ENCODE results near the gene TTC7B. TPM values are rescaled to one million over a fixed set of nuclear protein-coding genes. Genes with fewer than 3 reads are reported as not detected.

The TTC7B gene
- total RNA-seq, 4 donors from 2014 or later: 14.3 to 48.9 (median 32.5) TPM

- Histone ChIP-seq H3K27me3 (no peaks in the 10 kb centered on the region), H3K36me3 (peaks cover 12% of the 10 kb centered on the region), H3K4me3 (no peak overlapping the region), H3K4me1 (no peaks in the 10 kb centered on the region), H3K27ac (no peak overlapping the region), H3K9me3 (no peaks in the 10 kb centered on the region)
- DNase-seq (ENCODE audit: low spot score in 2 of 2): no peak
- WGBS: 88% methylated on average over 23 of the region's 23 CpGs
- TF ChIP-seq POLR2AphosphoS5 (IDR thresholded peaks at IDR 0.05) (no peak), POLR2A (IDR thresholded peaks at IDR 0.05) (no peak), EP300 (IDR thresholded peaks at IDR 0.05) (no peak), CTCF (IDR thresholded peaks at IDR 0.05) (no peak)
Measured at GRCh38 chr14:90536511-90537191, 279.6 kb downstream of the TTC7B start.

GRCh38 chr14:90536092-90536491 lies 280.1 kb downstream of the TTC7B start:
- no peak for DNase-seq (ENCODE audit: low spot score in 2 of 2)
- no peaks in the 10 kb centered on the region for H3K27me3 ChIP-seq
- WGBS: 73% methylated on average over 11 of the region's 11 CpGs
- TF ChIP-seq CTCF (IDR thresholded peaks at IDR 0.05) (no peak), EP300 (IDR thresholded peaks at IDR 0.05) (no peak), POLR2A (IDR thresholded peaks at IDR 0.05) (no peak), POLR2AphosphoS5 (IDR thresholded peaks at IDR 0.05) (no peak)
- no peak overlapping the region for H3K4me3 ChIP-seq
- H3K36me3 ChIP-seq: peaks cover 9% of the 10 kb centered on the region
- no peaks in the 10 kb centered on the region for H3K4me1 ChIP-seq
- H3K9me3 ChIP-seq: no peaks in the 10 kb centered on the region
- H3K27ac ChIP-seq: no peak overlapping the region

GRCh38 chr14:90535556-90536090 lies 280.6 kb downstream of the TTC7B start:
- TF ChIP-seq POLR2AphosphoS5 (IDR thresholded peaks at IDR 0.05) (no peak), POLR2A (IDR thresholded peaks at IDR 0.05) (no peak), EP300 (IDR thresholded peaks at IDR 0.05) (no peak), CTCF (IDR thresholded peaks at IDR 0.05) (no peak)
- Histone ChIP-seq H3K36me3 (peaks cover 7% of the 10 kb centered on the region), H3K27ac (no peak overlapping the region), H3K4me1 (no peaks in the 10 kb centered on the region), H3K9me3 (no peaks in the 10 kb centered on the region), H3K27me3 (no peaks in the 10 kb centered on the region), H3K4me3 (no peak overlapping the region)
- WGBS: 91% methylated on average over 12 of the region's 14 CpGs
- no peak for DNase-seq (ENCODE audit: low spot score in 2 of 2)

GRCh38 chr14:90534838-90535555 lies 281.2 kb downstream of the TTC7B start:
- no peak overlapping the region for H3K4me3 ChIP-seq
- H3K9me3 ChIP-seq: no peaks in the 10 kb centered on the region
- TF ChIP-seq EP300 (IDR thresholded peaks at IDR 0.05) (no peak), POLR2A (IDR thresholded peaks at IDR 0.05) (no peak)
- no peak for DNase-seq (ENCODE audit: low spot score in 2 of 2)
- 90% methylated on average over 13 of the region's 17 CpGs for WGBS
- H3K27me3 ChIP-seq: no peaks in the 10 kb centered on the region
- no peak overlapping the region for H3K27ac ChIP-seq
- no peaks in the 10 kb centered on the region for H3K4me1 ChIP-seq
- peaks cover 7% of the 10 kb centered on the region for H3K36me3 ChIP-seq

GRCh38 chr14:90534091-90534837 lies 282.0 kb downstream of the TTC7B start:
- Histone ChIP-seq H3K27me3 (no peaks in the 10 kb centered on the region), H3K27ac (no peak overlapping the region), H3K9me3 (no peaks in the 10 kb centered on the region), H3K36me3 (no peaks in the 10 kb centered on the region), H3K4me1 (no peaks in the 10 kb centered on the region), H3K4me3 (no peak overlapping the region)
- TF ChIP-seq POLR2AphosphoS5 (IDR thresholded peaks at IDR 0.05): no peak
- TF ChIP-seq CTCF (IDR thresholded peaks at IDR 0.05): no peak
- TF ChIP-seq POLR2A (IDR thresholded peaks at IDR 0.05): no peak
- TF ChIP-seq EP300 (IDR thresholded peaks at IDR 0.05): no peak
- DNase-seq (ENCODE audit: low spot score in 2 of 2): no peak
- 77% methylated on average over 14 of the region's 19 CpGs for WGBS
